Stomach (tissue), 4 donors: Measurements from ENCODE around the gene IBA57.

ENCODE experiments used
- EP300 ChIP-seq: sonication (generic); formaldehyde crosslinking; IDR thresholded peaks from one replicate; pipeline ENCODE4 v1.6.1; 2017; ENCODE audit warnings: antibody characterized with exemption
- TF ChIP-seq, protein P1 (sequence below), 7 experiments: fragments of 450-650 bp in 4 of 7; fragments of 200-600 bp in 3 of 7; sonication (generic) in 3 of 7; IDR thresholded peaks; one replicate each; pipeline ENCODE4 v1.5.1; 2016 to 2019; ENCODE audit warnings: antibody characterized with exemption in 7 of 7, control low read depth in 2 of 7, mild to moderate bottlenecking in 1 of 7

GRCh38 chr1:228118040-228118439 is 47.6 kb upstream of the IBA57 start:
- TF ChIP-seq, protein P1, sequence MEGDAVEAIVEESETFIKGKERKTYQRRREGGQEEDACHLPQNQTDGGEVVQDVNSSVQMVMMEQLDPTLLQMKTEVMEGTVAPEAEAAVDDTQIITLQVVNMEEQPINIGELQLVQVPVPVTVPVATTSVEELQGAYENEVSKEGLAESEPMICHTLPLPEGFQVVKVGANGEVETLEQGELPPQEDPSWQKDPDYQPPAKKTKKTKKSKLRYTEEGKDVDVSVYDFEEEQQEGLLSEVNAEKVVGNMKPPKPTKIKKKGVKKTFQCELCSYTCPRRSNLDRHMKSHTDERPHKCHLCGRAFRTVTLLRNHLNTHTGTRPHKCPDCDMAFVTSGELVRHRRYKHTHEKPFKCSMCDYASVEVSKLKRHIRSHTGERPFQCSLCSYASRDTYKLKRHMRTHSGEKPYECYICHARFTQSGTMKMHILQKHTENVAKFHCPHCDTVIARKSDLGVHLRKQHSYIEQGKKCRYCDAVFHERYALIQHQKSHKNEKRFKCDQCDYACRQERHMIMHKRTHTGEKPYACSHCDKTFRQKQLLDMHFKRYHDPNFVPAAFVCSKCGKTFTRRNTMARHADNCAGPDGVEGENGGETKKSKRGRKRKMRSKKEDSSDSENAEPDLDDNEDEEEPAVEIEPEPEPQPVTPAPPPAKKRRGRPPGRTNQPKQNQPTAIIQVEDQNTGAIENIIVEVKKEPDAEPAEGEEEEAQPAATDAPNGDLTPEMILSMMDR (IDR thresholded peaks at IDR 0.05), result no peak
- TF ChIP-seq EP300, result no peak
